ENCODE data around the gene STIMATE.

- TF ChIP-seq GATA3 (IDR thresholded peaks at IDR 0.05; ENCODE audit: low read depth, low read length): no peak
- TF ChIP-seq GATA2 (IDR thresholded peaks at IDR 0.05; ENCODE audit: low read depth, low read length): no peak
Observed at GRCh38 chr3:52805270-52806039, 91.9 kb downstream of the STIMATE start.
